ENCODE data around the gene IFT122.
"Not testable (repeated sequence)": the region's sequence is repeated elsewhere in the genome, so short reads cannot be mapped to it uniquely, and the experiment has no call there.

The IFT122 gene

DNA sequence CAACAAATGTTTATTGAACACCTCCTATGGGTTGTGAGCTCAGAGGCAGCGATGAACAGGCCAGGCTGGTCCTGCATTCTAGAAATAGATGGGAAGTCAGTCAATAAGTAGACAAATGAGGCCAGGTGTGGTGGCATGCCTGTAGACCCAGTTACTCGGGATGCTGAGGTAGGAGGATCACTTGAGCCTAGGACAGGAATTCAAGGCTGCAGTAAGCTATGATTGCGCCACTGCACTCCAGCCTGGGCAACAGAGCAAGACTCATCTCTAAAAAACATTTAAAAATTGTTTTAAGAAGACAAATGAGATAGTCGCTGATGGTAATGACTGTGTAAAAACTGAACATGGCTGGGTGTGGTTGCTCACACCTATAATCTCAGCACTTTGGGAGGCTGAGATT lies 84.1 kb downstream of the IFT122 start:
- DNase-seq, result no peak

- no peak for DNase-seq
Observed at GRCh38 chr3:129525341-129525968, 85.4 kb downstream of the IFT122 start.

DNA sequence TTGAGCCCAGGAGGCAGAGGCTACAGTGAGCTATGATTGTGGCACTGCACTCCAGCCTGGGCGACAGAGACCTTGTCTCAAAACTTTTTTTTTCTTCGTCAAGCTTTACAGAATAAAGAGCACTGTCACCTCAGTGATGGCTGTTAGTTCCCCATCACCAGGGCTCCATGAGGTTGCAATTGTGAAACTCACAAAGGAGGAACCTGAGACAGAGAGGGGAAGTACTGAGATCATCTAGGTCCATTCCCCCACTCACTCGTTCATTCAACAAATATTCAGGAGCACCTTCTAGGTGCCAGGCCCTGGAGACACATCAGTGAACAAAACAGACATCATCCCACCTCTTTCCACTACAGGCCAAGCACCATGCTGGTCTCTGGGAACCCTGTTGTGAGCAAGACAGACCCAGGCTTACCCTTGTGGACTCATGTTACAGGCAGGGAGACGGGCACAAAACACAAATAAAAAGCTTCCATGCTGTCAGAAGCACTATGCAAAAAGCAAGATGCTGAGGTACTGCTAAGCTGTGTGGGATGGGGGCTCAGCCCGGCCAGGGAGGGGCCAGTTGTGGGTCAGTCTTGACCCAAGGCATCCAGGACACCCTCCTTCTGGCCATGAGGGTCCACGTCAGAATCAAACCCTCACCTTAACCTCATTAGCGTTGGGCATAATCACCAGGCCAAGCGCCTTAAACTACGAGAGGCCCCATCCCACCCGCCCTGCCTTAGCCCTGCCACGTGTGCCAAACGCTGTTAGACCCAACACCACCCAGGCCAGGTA lies 86.3 kb downstream of the IFT122 start:
- no peak for DNase-seq

GRCh38 chr3:129527262-129527661 lies 87.2 kb downstream of the IFT122 start:
- no peak for DNase-seq

GRCh38 chr3:129528589-129529100 lies 88.6 kb downstream of the IFT122 start, which contains the start of gene RHO:
TSS of gene RHO (plus strand) at chr3:129528639. CDS start at chr3:129528734, 95 bp downstream.
- no peak for DNase-seq

DNA sequence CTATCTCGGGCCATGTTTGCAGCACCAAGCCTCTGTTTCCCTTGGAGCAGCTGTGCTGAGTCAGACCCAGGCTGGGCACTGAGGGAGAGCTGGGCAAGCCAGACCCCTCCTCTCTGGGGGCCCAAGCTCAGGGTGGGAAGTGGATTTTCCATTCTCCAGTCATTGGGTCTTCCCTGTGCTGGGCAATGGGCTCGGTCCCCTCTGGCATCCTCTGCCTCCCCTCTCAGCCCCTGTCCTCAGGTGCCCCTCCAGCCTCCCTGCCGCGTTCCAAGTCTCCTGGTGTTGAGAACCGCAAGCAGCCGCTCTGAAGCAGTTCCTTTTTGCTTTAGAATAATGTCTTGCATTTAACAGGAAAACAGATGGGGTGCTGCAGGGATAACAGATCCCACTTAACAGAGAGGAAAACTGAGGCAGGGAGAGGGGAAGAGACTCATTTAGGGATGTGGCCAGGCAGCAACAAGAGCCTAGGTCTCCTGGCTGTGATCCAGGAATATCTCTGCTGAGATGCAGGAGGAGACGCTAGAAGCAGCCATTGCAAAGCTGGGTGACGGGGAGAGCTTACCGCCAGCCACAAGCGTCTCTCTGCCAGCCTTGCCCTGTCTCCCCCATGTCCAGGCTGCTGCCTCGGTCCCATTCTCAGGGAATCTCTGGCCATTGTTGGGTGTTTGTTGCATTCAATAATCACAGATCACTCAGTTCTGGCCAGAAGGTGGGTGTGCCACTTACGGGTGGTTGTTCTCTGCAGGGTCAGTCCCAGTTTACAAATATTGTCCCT lies 89.6 kb downstream of the IFT122 start:
- no peak for DNase-seq

GRCh38 chr3:129530251-129530791 lies 90.3 kb downstream of the IFT122 start:
- no peak for DNase-seq

- no peak for DNase-seq
Observed at GRCh38 chr3:129530821-129531220, 90.8 kb downstream of the IFT122 start.

DNA sequence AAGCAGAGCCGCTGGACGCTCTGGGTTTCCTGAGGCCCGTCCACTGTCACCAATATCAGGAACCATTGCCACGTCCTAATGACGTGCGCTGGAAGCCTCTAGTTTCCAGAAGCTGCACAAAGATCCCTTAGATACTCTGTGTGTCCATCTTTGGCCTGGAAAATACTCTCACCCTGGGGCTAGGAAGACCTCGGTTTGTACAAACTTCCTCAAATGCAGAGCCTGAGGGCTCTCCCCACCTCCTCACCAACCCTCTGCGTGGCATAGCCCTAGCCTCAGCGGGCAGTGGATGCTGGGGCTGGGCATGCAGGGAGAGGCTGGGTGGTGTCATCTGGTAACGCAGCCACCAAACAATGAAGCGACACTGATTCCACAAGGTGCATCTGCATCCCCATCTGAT lies 91.7 kb downstream of the IFT122 start:
- DNase-seq, result no peak

GRCh38 chr3:129532261-129532660 lies 92.2 kb downstream of the IFT122 start:
- no peak for DNase-seq

- no peak for DNase-seq
Observed at GRCh38 chr3:129533406-129533805, 93.4 kb downstream of the IFT122 start.

DNA sequence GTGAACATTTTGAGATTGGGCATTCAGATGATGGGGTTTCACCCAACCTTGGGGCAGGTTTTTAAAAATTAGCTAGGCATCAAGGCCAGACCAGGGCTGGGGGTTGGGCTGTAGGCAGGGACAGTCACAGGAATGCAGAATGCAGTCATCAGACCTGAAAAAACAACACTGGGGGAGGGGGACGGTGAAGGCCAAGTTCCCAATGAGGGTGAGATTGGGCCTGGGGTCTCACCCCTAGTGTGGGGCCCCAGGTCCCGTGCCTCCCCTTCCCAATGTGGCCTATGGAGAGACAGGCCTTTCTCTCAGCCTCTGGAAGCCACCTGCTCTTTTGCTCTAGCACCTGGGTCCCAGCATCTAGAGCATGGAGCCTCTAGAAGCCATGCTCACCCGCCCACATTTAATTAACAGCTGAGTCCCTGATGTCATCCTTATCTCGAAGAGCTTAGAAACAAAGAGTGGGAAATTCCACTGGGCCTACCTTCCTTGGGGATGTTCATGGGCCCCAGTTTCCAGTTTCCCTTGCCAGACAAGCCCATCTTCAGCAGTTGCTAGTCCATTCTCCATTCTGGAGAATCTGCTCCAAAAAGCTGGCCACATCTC lies 94.5 kb downstream of the IFT122 start:
- no peak for DNase-seq

GRCh38 chr3:129535075-129535474 lies 95.1 kb downstream of the IFT122 start:
- DNase-seq, result no peak

DNA sequence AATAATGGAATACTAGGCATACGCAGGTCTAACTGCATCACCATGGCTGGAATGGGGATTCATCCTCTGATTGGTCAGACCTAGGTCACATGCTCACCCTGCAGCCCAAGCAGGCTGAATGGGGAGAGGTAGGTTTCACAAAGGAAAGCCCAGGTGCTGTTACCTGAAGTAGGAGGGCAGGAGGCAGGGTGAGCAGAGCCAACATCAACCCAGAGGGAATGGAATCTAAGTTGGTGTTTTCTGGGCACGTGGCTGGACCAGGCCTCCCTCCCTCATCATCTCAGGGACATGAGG lies 96.3 kb downstream of the IFT122 start:
- DNase-seq, result no peak

GRCh38 chr3:129536804-129537203 lies 96.8 kb downstream of the IFT122 start:
- DNase-seq, result no peak

DNA sequence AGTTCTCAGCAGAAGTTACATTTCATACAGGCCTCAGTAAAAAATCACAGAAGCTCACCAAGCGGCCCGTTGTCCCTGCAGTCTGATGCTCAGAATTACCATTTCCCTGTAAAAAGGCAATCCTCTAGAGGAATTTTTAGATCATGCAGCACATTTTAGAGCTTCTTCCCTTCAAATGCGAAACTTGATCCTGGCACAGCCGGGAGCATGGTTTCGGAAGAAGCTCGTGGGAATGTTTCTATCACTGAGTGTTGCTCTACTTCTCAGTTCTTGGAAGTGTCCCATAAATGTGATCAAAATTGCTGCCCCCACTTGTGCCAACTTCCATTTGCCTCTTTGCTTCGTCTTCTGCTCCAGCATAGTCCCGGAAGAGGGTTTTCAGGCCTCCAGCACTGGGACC lies 99.2 kb downstream of the IFT122 start:
- no peak for DNase-seq

DNA sequence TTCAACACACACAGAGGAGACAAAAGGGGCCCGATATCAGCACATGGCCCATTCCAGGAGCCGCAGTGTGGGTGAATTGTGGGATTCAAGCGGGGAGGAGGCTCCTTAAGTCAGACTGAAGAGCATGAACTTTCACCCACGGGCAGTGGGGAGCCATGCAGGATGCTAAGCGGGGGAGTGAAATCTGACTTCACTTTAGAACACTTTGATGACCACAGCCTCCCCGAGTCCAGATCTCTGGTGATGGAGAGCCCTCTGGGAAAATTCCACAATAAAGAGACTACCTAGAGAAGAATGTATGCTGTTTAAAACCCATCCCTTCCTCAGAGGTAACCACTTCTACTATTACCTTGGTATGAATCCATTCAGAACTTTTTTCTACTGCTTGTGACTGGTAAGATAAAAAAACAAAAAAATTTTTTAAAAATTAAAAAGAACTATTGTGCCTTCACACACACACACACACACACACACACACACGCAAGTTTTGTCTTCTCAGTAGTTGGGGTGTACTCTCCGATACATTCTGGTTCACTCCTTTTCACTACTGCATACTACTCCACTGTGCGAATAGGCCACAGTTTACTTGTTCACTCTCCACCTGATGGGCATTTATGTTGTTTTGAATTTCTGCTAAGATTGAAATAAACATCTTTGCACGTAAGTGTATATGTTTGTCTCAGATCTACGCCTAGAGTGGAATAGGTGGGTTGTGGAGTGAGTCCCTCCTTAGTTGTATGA lies 100.9 kb downstream of the IFT122 start:
- no peak for DNase-seq

DNA sequence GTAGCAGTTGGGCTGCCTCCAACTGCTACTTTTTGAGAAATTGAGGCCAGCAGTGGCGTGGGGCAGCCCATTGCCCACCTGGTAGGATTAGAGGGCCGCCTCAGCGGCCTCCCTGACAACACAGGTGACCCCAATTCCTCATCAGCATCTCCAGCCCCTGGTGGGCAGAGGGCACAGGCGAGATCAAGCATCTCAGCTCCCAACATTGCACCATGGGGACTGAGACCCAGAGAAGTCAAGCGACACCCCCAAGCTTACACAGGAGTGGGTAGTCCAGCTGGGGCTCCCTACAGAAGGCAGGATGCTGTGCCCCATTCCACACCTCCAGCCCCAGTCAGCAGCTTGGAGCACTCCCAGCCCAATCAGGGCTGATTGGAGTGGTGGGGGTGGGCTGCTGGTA lies 102.7 kb downstream of the IFT122 start:
- no peak for DNase-seq

GRCh38 chr3:129543156-129543790 lies 103.2 kb downstream of the IFT122 start, which contains the start of gene H1-8:
TSS of gene H1-8 (plus strand) at chr3:129543175. CDS start at chr3:129543219, 44 bp downstream.
- DNase-seq, result no peak

GRCh38 chr3:129543999-129544398 lies 104.0 kb downstream of the IFT122 start:
- DNase-seq, result no peak

GRCh38 chr3:129545951-129546350 lies 105.9 kb downstream of the IFT122 start:
- DNase-seq, result not testable (repeated sequence)

DNA sequence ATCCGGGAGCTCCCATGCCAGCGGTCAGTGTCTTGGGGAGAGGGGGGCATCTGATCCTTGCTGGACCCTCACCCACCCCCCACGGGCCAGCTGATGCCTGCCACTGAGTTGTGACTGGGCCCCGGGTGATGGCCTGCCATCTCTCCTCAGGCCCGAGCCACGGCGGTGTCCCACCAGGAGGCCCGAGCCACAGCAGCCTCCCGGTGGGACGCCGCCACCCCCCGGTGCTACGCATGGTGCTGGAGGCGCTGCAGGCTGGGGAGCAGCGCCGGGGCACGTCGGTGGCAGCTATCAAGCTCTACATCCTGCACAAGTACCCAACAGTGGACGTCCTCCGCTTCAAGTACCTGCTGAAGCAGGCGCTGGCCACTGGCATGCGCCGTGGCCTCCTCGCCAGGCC lies 107.2 kb downstream of the IFT122 start:
- no peak for DNase-seq
